Stimulated activated CD4-positive, alpha-beta T cell treated with anti-CD3 and anti-CD28 coated beads, Interleukin-4, amount 100 ng/mL, for 24 hours (primary cell): ENCODE results near the gene ACOT6.
A peak's percentile ranks its signal among the peaks of the same experiment; 100 is the strongest.
"Not testable (repeated sequence)": the region's sequence is repeated elsewhere in the genome, so short reads cannot be mapped to it uniquely, and the experiment has no call there.

ENCODE experiments used
- DNase-seq: peaks from one replicate; pipeline ENCODE4 v3.0.0-alpha.2; 2020

ACOT6 gene, protein sequence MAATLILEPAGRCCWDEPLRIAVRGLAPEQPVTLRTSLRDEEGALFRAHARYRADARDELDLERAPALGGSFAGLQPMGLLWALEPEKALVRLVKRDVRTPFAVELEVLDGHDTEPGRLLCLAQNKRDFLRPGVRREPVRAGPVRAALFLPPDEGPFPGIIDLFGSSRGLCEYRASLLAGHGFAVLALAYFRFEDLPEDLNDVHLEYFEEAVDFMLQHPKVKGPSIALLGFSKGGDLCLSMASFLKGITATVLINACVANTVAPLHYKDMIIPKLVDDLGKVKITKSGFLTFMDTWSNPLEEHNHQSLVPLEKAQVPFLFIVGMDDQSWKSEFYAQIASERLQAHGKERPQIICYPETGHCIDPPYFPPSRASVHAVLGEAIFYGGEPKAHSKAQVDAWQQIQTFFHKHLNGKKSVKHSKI

DNA sequence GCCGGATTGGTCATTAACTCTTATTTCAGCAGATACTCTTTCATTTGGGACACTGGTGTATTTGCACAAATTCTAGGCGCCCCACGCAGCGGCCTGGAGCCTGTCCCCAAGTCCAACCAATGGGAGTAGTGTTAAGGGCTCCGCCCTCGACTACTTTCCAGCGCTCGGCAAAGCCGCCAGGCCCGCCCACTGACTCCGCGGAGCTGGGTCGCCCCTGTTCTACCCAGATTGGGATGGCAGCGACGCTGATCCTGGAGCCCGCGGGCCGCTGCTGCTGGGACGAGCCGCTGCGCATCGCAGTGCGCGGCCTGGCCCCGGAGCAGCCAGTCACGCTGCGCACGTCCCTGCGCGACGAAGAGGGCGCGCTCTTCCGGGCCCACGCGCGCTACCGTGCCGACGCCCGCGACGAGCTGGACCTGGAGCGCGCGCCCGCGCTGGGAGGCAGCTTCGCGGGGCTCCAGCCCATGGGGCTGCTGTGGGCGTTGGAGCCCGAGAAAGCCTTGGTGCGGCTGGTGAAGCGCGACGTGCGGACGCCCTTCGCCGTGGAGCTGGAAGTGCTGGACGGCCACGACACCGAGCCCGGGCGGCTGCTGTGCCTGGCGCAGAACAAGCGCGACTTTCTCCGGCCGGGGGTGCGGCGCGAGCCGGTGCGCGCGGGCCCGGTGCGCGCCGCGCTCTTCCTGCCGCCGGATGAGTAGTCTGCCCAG is at the start of gene ACOT6:
TSS of gene ACOT6 (plus strand) at position 179 of the 707 bp plus-strand sequence. CDS start at position 234, 55 bp downstream.
- DNase-seq = peak; percentile 67

DNA sequence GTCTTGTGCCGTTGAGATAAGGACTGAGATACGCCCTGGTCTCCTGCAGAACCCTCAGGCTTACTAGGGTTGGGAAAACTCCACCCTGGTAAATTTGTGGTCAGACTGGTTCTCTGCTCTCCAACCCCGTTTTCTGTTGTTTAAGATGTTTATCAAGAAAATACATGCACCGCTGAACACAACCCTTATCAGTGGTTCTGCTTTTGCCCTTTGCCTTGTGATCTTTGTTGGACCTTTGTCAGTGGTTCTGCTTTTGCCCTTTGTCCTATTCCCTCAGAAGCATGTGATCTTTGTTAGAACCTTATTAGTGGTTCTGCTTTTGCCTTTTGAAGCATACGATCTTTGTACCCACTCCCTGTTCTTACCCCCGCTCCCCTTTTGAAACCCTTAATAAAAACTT is 49.6 kb upstream of the ACOT6 start:
- not testable (repeated sequence) for DNase-seq

DNA sequence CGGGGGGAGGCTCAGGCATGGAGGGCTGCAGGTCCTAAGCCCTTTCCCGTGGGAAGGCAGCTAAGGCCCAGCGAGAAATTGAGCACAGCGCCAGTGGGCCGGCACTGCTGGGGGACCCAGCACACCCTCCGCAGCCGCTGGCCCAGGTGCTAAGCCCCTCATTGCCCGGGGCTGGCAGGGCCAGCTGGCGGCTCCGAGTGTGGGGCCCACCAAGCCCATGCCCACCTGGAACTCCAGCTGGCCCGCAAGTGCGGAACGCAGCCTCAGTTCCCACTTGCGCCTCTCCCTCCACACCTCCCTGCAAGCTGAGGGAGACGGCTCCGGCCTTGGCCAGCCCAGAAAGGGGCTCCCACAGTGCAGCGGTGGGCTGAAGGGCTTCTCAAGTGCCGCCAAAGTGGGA is 45.9 kb upstream of the ACOT6 start:
- DNase-seq = not testable (repeated sequence)

DNA sequence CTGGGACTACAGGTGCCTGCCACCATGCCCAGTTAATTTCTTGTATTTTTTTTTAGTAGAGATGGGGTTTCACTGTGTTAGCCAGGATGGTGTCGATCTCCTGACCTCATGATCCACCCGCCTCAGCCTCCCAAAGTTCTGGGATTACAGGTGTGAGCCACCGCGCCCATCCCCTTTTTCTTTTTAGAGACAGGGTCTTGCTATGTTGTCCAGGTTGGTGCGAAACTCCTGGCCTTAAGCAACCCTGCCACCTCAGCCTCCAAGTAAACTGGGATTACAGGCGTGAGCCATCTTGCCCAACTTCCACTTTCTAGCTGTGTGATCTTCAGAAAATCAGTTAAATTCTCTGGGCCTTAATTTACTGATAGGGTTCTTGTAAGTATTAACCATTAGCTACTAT is 45.4 kb upstream of the ACOT6 start:
- DNase-seq = not testable (repeated sequence)

DNA sequence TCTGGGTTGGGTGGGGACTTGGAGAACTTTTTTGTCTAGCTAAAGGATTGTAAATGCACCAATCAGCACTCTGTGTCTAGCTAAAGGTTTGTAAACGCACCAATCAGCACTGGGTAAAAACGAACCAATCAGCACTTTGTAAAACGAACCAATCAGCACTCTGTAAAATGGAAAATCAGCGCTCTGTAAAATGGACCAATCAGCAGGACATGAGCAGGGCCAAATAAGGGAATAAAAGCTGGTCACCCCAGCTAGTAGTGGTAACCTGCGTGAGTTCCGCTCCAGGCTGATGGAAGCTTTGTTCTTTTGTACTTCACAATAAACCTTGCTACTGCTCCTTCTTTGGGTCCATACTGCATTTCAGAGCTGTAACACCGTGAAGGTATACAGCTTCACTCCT is 45.0 kb upstream of the ACOT6 start:
- no peak for DNase-seq

DNA sequence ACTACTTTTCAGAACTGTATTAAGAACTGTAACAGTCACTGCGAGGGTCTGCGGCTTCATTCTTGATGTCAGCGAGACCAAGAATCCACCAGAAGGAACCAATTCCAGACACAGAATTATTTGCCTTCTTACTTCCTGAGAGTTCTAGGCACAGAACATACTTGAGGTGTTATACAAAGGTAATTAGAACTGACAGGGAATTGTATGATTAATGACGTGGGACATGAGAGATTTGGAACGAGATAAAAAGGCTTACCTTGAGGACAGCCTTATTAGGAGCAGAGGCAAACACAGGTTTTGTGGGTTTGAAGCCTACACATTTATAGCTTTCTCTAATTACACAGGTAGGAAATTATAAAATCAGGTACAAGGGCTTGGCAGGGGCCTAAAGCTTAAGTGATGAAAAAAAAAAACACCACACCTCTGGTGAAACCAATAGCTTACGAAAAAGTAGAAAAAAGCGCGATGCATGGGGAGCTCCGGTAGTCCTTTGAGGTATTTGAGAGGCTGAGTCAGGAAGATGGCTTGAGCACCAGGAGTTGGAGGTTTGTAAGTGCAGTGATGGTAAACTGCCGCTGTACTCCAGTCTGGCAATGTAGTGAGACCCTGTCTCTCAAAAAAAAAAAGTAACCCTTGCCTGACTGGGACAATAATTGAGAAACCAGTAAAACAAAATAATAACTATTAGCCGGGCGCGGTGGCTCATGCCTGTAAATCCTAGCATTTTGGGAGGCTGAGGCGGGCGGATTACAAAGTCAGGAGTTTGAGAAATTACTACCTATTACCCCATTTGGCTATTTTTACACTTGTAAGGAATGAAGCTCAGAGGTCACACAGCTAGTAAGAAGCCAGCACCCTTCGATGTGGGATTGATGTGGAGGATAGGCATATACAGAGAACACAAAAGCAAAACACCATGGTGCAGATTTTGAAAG is 44.1 kb upstream of the ACOT6 start:
- DNase-seq = peak; percentile 44

DNA sequence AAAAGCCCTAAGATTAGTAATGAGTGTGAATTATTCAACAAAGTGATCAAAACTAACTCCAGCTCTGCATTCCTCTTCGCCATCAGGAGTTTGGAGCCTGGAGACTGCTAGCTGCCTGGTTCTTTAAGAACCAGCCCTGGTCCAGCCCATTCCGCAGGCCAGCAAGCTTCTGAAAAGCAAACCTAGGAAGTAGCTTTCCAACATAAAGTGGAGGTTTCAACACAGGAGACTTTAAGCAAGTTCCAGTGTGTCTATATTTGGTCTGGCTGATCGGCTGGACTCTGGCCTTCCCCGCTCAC is 43.5 kb upstream of the ACOT6 start:
- DNase-seq = not testable (repeated sequence)

DNA sequence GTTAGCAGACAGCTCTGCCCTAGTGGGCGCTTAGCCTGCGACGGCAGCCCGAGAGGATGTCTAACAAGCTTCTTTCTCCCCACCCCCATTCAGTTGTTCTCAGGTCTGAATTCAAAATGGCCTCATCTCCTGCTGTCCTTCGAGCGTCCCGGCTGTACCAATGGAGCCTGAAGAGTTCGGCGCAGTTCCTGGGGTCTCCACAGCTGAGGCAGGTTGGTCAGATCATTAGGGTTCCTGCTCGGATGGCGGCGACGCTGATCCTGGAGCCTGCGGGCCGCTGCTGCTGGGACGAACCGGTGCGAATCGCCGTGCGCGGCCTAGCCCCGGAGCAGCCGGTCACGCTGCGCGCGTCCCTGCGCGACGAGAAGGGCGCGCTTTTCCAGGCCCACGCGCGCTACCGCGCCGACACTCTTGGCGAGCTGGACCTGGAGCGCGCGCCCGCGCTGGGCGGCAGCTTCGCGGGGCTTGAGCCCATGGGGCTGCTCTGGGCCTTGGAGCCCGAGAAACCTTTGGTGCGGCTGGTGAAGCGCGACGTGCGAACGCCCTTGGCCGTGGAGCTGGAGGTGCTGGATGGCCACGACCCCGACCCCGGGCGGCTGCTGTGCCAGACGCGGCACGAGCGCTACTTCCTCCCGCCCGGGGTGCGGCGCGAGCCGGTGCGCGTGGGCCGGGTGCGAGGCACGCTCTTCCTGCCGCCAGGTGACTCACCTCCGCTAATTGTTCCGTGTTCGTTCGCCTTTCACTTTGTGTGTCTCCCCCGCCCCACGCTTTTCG is 42.9 kb upstream of the ACOT6 start, which contains the start of gene ACOT2:
TSS of gene ACOT2 (plus strand) at position 29 of the 774 bp plus-strand sequence. CDS start at position 57, 28 bp downstream.
- DNase-seq = peak; percentile 89

DNA sequence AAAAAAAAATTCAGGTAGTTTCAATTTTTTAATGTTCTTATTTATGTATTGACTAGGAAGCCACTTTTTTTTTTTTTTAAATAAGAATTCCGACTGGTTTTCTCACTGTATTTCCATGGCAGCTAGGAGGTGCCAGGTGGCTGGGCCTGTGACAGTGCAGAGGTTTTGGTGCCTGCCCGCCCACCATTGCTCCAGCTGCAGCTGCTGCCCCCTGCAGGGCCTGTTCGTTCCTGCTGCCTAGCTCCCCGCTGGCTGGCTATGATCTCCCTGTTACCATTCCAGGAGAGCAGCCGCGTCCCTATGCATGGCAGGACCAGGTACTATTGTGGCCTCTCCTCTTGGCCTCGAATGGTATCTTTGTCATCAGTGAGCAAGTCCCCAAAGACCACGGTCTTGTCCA is 41.4 kb upstream of the ACOT6 start:
- DNase-seq = peak; percentile 70

DNA sequence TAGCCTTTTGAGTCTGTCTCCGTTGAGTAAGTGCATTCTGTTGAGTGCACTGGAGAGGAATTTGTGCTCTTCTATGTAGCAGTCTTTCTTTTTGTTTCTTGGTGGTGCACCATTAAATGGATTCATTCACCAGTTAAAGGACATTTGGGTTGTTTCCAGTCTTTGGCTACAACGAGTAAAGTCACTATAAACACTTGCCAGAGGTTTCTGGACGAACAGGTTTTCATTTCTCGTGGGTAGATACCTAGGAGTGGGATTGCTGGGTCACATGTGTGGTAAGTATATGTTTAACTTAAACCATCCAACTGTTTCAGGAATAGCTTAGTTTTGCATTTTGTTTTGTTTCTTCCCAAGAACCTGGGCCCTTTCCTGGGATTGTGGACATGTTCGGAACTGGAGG is 39.3 kb upstream of the ACOT6 start:
- not testable (repeated sequence) for DNase-seq

DNA sequence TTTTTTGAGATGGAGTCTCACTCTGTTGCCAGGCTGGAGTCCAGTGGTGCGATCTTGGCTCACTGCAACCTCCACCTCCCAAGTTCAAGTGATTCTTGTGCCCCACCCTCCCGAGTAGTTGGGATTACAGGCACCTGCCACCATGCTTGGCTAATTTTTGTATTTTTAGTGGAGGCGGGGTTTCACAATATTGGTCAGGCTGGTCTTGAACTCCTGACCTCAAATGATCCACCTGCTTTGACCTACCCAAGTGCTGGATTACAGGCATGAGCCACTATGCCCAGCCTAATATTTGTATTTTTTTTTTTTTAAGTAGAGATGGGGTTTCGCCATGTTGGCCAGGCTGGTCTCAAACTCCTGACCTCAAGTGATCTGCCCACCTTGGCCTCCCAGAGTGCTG is 38.6 kb upstream of the ACOT6 start:
- not testable (repeated sequence) for DNase-seq

DNA sequence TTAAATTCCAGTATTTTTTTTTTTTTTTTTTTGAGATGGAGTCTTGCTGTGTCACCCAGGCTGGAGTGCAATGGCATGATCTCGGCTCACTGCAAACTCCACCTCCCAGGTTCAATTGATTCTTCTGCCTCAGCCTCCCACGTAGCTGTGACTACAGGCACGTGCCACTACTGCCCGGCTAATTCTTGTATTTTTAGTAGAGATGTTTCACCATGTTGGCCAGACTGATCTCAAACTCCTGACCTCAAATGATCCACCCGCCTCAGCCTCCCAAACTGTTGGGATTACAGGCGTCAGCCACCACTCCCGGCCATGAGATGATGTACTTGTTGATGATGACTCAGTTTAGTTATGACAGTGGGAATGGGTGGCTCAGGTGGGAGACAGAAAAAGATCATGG is 38.1 kb upstream of the ACOT6 start:
- not testable (repeated sequence) for DNase-seq

DNA sequence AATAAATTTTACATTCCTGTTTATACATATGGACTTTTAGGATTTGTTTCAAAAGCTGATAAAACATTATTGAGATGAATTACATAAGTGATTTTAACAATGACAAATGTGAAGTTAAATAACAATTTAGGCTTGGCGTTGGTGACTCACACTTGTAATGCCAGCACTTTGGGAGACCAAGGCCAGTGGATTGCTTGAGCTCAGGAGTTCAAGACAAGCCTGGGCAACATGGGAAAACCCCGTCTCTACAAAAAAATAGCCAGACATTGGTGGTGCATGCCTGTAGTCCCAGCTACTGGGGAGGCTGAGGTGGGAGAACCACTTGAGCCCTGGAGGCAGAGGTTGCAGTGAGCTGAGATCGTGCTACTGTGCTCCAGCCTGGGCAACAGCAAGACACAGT is 35.9 kb upstream of the ACOT6 start:
- no peak for DNase-seq

DNA sequence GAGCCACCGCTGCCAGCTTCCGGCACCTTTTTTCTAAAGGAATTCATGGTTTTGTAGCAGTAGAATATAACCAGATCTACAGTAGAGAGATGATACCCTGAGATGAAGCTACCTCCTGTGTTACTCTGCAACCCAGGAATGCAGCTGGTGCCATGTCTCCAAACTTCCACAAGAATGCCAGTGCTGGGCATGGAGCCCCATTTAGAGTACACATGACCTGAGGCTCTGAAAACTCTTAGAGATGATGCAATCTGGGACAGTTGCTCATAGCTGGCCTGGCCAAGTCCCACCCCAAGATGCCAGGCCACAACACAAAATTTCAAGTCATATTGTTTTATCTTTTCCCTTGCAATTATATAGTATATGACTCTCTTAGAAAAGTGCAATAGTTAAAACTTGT is 35.1 kb upstream of the ACOT6 start:
- not testable (repeated sequence) for DNase-seq

DNA sequence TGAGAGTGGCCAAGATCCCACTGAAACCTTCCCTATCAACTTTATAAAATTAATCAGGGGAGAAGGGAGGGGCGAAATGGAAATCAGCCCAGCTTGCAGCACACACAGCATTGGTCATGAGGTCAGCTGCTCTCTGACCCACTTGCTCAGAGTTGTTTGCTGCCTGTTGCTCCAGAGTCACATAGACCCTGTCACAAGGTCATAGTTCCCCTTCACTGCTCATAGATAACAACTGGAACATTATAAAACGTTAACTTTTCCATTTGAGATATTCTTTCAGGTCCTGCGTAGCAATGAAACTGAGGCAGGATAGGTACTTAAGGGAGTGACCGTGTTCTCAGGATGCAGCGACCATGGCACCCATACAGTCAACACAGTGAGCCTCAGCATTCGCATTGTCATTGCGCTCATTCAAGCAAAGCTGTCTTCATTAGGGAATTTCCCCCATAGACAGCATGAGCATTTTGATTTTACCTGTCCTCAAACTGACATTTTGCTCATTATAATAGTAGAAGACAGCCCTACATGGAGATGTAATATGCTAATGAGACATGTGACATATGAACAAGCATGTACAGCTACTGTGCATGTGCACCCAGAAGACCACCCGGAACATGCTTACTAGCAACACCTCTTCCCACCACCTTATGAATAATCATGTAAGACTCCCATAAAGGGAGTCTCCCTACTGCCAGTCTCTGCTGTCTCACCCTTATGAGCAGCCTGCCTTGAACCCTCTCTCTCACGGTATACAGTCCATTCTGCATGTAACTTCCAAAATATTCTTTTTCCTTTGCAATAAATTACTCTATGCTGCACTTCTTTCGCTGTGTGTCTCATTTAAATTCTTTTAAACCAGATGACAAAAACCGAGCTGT is 30.0 kb upstream of the ACOT6 start:
- not testable (repeated sequence) for DNase-seq

DNA sequence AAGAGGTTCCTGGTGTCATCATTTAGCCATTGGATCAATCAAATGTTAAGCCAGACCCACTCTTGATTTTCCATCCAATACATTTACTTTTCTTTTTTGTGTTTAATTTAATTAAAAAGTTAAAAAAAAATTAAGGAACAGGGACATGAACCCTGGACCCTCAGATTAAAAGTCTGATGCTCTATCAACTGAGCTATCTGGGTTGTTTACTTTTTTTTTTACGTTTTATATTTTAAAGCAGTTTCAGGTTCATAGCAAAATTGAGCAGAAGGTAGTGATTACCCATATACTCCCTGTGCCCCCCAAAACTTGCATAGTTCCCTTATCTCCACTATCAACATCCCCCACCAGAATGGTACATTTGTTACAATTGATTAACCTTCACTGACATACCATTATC is 23.6 kb upstream of the ACOT6 start:
- DNase-seq = no peak

DNA sequence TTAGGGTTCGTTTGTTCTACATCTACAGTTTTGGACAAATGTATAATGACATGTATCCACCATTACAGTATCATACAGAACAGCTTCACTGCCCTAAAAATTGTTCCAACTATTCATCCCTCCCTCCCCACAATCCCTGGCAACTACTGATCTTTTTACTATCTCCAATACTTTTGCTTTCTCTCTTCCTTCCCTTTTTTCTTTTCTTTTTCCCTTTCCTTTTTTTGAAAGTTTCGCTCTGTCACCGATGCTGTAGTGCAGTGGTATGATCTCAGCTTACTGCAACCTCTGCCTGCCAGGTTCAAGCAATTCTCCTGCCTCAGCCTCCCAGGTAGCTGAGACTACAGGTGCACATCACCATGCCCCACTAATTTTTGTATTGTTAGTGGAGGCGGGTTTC is 23.2 kb upstream of the ACOT6 start:
- DNase-seq = no peak

DNA sequence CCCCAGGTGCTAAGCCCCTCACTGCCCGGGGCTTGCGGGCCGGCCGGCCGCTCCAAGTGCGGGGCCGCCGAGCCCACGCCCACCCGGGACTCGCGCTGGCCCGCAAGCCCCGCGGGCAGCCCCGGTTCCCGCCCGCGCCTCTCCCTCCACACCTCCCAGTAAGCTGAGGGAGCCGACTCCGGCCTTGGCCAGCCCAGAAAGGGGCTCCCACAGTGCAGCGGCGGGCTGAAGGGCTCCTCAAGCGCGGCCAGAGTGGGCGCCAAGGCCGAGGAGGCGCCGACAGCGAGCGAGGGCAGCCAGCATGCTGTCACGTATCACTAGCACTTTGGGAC is 21.7 kb upstream of the ACOT6 start:
- DNase-seq = not testable (repeated sequence)

DNA sequence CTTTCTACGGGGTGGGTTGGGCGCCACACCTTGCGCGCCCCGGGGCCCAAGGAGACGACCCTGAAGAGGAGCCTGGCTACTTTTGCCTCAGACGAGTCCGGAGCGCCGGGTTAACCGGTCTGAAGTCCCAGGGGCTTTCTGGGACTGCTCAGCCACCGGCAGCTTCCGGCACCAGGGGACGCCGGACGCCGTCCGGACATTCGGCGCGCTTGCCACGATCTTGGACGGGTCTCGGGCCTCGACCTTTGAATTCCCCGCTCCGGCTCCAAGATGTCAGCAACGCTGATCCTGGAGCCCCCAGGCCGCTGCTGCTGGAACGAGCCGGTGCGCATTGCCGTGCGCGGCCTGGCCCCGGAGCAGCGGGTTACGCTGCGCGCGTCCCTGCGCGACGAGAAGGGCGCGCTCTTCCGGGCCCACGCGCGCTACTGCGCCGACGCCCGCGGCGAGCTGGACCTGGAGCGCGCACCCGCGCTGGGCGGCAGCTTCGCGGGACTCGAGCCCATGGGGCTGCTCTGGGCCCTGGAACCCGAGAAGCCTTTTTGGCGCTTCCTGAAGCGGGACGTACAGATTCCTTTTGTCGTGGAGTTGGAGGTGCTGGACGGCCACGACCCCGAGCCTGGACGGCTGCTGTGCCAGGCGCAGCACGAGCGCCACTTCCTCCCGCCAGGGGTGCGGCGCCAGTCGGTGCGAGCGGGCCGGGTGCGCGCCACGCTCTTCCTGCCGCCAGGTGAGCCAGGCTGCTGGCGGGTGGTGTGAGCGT is 20.4 kb upstream of the ACOT6 start, which contains the start of gene ACOT4:
TSS of gene ACOT4 (plus strand) at position 184 of the 760 bp plus-strand sequence. CDS start at position 271, 87 bp downstream.
- peak; percentile 40 for DNase-seq

DNA sequence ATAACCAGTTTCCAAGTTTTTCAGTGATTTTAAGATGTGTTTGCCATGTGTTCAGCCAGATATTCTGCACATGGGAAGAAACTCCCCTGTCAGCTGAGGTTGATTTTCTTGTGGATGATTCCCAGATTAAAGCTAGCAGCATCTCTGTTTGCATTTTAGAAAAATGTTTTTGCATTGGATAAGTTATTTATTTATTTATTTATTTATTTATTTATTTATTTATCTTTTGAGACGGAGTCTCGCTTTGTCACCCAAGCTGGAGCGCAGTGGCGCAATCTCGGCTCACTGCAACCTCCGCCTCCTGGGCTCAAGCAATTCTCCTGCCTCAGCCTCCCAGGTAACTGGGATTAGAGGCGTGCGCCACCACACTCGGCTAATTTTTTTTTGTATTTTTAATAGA is 17.8 kb upstream of the ACOT6 start:
- no peak for DNase-seq

DNA sequence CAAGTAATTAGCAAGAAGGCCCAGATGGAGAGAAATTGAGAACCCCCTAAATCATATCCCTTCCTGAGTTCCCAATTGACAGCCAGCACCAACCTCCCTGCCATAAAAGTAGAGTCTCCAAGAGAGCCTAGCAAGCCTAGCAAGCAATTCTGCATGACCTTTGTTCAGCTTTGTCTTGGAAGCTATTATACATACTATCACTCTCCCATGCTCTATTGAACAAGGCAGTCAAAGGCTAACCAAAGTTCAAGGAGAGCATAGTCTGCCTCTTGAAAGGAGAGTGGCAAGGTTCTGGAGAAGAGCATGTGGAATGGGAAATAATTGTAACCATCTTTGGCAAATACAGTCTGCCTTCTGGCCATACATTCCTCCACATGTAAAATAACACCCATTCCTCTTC is 12.8 kb upstream of the ACOT6 start:
- no peak for DNase-seq
